ENCODE data around the gene HSD17B3. TPM values are rescaled to one million over a fixed set of nuclear protein-coding genes. Genes with fewer than 3 reads are reported as not detected.
A peak's percentile ranks its signal among the peaks of the same experiment; 100 is the strongest.
"Not testable (repeated sequence)": the region's sequence is repeated elsewhere in the genome, so short reads cannot be mapped to it uniquely, and the experiment has no call there.

The HSD17B3 gene
- polyA plus RNA-seq, 1 donor: 1.9 TPM

DNA sequence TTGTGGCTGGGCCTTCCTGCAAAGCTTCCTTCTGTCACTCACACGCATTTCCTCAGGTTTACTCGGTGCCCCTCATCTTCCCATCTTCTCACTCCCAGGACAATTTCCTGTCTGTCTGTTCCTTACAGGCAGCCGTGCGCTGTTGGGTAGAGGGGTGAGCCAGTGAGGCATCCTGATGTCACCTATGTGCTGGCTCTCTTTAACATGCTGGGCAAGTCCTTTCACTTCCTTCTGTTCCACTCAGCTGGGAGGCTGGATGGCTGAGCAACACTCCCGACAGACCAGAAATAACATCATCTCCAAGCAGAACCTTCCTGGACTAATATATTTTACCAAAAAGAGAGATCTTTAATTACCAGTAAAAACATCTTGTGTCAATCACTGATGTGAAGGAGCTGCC is 103.0 kb downstream of the HSD17B3 start:
- no peaks in the 10 kb centered on the region for H3K27me3 ChIP-seq (ENCODE audit: control insufficient read depth, insufficient read depth, low read length)
- no peak for DNase-seq
- H3K36me3 ChIP-seq (ENCODE audit: control insufficient read depth, insufficient read depth, low read length): no peaks in the 10 kb centered on the region
- no peaks in the 10 kb centered on the region for H3K9me3 ChIP-seq (ENCODE audit: control insufficient read depth, low read depth, low read length)
- H3K4me1 ChIP-seq (ENCODE audit: control insufficient read depth, insufficient read depth, low read length): no peaks in the 10 kb centered on the region
- WGBS (ENCODE audit: insufficient coverage, low lambda C conversion rate): no CpG with 5 or more reads among the region's 5 CpGs
- H3K27ac ChIP-seq (ENCODE audit: low read length): no peak overlapping the region
- no peak overlapping the region for H3K4me3 ChIP-seq (ENCODE audit: low read length)

DNA sequence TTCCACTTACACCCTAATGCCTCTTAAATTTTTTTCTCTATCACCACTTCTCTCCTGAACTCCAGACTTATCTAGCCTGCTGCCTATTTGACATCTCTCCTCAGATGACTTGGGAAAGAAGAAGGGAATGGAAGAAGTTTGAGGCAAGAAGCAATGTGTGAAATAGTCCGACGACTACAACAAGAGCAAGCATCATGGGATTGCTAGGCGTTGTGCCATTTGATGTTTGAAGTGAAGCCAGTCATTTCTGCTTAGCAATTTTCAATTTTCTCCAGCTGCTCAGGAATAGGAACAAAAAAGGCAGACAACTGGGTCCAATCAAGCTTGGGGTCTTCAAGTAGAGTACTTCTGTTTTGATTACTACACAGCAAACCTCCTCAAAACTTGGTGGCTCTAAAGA is 106.4 kb downstream of the HSD17B3 start:
- Histone ChIP-seq H3K27me3 (ENCODE audit: control insufficient read depth, insufficient read depth, low read length) (no peaks in the 10 kb centered on the region), H3K27ac (ENCODE audit: low read length) (no peak overlapping the region), H3K9me3 (ENCODE audit: control insufficient read depth, low read depth, low read length) (peaks cover 8% of the 10 kb centered on the region), H3K4me3 (ENCODE audit: low read length) (no peak overlapping the region), H3K4me1 (ENCODE audit: control insufficient read depth, insufficient read depth, low read length) (no peaks in the 10 kb centered on the region), H3K36me3 (ENCODE audit: control insufficient read depth, insufficient read depth, low read length) (no peaks in the 10 kb centered on the region)
- DNase-seq: no peak
- no CpG with 5 or more reads among the region's 3 CpGs for WGBS (ENCODE audit: insufficient coverage, low lambda C conversion rate)

DNA sequence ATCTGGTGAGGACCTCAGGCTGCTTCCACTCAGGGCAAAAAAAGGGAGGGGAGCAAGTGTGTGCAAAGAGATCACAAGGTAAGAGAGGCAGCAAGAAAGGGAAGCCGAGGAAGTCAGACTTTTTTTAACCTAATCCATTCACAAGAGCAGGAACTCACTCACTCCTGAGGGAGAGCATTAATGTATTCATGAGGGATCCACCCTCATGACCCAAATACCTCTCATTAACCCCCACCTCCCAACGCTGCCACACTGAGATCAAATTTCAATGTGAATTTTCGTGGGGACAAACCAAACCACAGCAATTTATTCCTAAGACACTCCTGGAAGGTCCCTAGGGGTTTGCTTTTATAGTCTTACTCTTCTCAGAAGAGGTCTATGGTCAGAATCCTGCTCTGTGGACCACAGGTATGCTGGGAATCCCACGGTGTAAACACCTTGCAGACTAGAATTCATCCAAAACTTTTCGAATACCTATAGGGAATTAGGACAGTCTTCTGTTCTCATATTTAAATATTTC is 108.7 kb downstream of the HSD17B3 start:
- Histone ChIP-seq H3K9me3 (ENCODE audit: control insufficient read depth, low read depth, low read length) (peaks cover 14% of the 10 kb centered on the region), H3K27ac (ENCODE audit: low read length) (no peak overlapping the region), H3K27me3 (ENCODE audit: control insufficient read depth, insufficient read depth, low read length) (no peaks in the 10 kb centered on the region), H3K4me1 (ENCODE audit: control insufficient read depth, insufficient read depth, low read length) (no peaks in the 10 kb centered on the region), H3K4me3 (ENCODE audit: low read length) (no peak overlapping the region), H3K36me3 (ENCODE audit: control insufficient read depth, insufficient read depth, low read length) (no peaks in the 10 kb centered on the region)
- no peak for DNase-seq
- no CpG with 5 or more reads among the region's 5 CpGs for WGBS (ENCODE audit: insufficient coverage, low lambda C conversion rate)

DNA sequence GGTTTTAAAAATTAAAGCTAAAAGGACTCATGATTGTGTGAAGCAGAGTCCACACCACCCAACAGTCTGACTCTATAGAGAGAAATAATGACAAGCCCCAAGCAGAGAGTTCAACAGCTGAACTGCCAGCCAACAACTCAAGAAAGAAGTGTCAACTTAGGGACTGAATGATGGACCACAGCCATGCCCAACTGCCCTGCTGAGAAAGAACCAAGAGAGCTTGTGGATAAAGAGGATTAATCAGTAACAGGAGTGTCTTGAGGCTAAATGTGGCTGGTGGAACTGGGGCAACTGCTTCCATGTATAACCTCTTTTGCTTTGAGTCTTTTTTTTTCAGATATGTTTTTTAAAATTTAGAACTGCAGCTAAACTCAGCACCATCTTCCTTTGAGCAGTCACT is 109.3 kb downstream of the HSD17B3 start:
- no peaks in the 10 kb centered on the region for H3K27me3 ChIP-seq (ENCODE audit: control insufficient read depth, insufficient read depth, low read length)
- H3K27ac ChIP-seq (ENCODE audit: low read length): no peak overlapping the region
- H3K4me1 ChIP-seq (ENCODE audit: control insufficient read depth, insufficient read depth, low read length): no peaks in the 10 kb centered on the region
- no peak for DNase-seq
- peaks cover 14% of the 10 kb centered on the region for H3K9me3 ChIP-seq (ENCODE audit: control insufficient read depth, low read depth, low read length)
- no peaks in the 10 kb centered on the region for H3K36me3 ChIP-seq (ENCODE audit: control insufficient read depth, insufficient read depth, low read length)
- no peak overlapping the region for H3K4me3 ChIP-seq (ENCODE audit: low read length)

DNA sequence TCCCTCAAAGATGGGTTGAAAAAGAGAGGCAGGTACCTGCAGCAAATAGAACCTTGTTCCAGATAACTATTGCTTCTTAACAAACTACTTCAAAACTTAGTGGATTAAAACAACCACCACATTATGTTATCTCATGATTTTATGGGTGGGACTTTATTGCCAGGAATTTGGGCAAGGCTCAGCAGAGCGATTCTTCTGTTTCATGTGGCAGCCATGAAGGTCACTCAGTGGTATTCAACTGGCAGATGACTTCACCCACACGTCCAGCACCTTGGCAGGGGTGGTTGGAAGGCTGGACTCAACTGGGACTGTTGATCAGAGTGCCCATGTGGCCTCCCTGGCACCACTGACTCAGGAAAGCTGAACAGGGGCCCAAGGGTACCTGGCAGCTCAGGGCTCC is 112.0 kb downstream of the HSD17B3 start:
- no CpG with 5 or more reads among the region's 2 CpGs for WGBS (ENCODE audit: insufficient coverage, low lambda C conversion rate)
- Histone ChIP-seq H3K27me3 (ENCODE audit: control insufficient read depth, insufficient read depth, low read length) (no peaks in the 10 kb centered on the region), H3K4me3 (ENCODE audit: low read length) (no peak overlapping the region), H3K4me1 (ENCODE audit: control insufficient read depth, insufficient read depth, low read length) (peaks cover 17% of the 10 kb centered on the region), H3K9me3 (ENCODE audit: control insufficient read depth, low read depth, low read length) (peaks cover 14% of the 10 kb centered on the region), H3K36me3 (ENCODE audit: control insufficient read depth, insufficient read depth, low read length) (no peaks in the 10 kb centered on the region), H3K27ac (ENCODE audit: low read length) (no peak overlapping the region)
- no peak for DNase-seq

DNA sequence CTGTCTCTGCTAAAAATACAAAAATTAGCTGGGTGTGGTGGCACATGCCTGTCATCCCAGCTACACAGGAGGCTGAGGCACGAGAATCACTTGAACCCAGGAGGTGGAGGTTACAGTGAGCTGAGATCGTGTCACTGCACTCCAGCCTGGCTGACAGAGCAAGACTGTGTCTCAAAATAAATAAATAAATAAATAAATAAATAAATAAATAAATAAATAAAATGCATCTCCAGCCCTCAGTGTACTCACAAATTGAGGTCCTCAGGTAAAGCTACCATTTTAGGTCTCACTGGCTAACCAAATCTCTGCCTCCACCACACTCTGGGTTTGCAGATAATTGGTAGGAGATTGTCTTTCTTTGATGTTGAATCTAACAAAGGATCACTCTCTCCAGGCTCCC is 112.4 kb downstream of the HSD17B3 start:
- not testable (repeated sequence) for H3K4me3 ChIP-seq (ENCODE audit: low read length); H3K27me3 ChIP-seq (ENCODE audit: control insufficient read depth, insufficient read depth, low read length); H3K27ac ChIP-seq (ENCODE audit: low read length); H3K36me3 ChIP-seq (ENCODE audit: control insufficient read depth, insufficient read depth, low read length); DNase-seq
- WGBS (ENCODE audit: insufficient coverage, low lambda C conversion rate): no CpG with 5 or more reads among the region's 2 CpGs
- Histone ChIP-seq H3K9me3 (ENCODE audit: control insufficient read depth, low read depth, low read length) (peaks cover 14% of the 10 kb centered on the region), H3K4me1 (ENCODE audit: control insufficient read depth, insufficient read depth, low read length) (peaks cover 17% of the 10 kb centered on the region)

DNA sequence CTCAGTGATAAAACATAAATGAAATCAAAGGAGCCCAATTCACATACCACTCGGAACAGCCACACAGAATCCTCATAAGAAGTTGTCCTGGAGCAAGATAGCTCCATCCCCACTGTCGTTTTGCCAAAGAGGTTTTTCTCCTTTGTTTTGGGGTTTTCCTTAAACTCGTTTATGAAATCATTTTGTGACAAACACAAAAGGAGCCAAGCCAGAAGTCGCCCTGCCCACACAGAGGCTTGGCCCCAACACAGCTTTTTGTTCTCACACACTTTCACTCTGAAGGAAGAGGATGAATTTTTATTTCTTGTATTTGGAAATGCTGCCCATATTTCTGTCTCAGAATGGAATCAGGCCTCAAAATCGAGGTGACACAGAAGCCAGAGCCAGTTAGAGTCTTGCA is 113.4 kb downstream of the HSD17B3 start:
- Histone ChIP-seq H3K9me3 (ENCODE audit: control insufficient read depth, low read depth, low read length) (peaks cover 14% of the 10 kb centered on the region), H3K27me3 (ENCODE audit: control insufficient read depth, insufficient read depth, low read length) (no peaks in the 10 kb centered on the region), H3K27ac (ENCODE audit: low read length) (no peak overlapping the region), H3K36me3 (ENCODE audit: control insufficient read depth, insufficient read depth, low read length) (no peaks in the 10 kb centered on the region), H3K4me3 (ENCODE audit: low read length) (no peak overlapping the region), H3K4me1 (ENCODE audit: control insufficient read depth, insufficient read depth, low read length) (peaks cover 17% of the 10 kb centered on the region)
- no peak for DNase-seq
- WGBS (ENCODE audit: insufficient coverage, low lambda C conversion rate): 100% methylated on average over 1 of the region's 5 CpGs

DNA sequence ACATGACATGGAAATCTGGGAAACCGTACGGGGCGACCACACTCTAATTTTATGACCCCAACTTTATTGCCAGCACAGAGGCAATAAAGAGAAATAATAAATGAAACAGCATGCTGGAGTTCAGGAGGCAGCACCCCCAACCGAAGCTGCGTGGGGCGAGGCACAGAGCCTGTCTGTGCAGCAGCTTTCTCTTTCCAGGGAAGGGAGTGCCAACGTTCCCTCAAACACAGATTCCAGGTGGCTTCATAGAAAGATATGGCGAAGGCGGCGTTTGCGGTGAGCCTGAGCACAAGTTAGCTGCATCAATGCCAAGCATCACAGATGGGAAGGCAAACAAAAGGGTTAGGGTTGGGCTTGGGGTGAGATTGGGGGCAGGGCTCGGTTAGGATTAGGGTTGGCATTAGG is 114.8 kb downstream of the HSD17B3 start:
- WGBS (ENCODE audit: insufficient coverage, low lambda C conversion rate): no CpG with 5 or more reads among the region's 12 CpGs
- peaks cover 17% of the 10 kb centered on the region for H3K4me1 ChIP-seq (ENCODE audit: control insufficient read depth, insufficient read depth, low read length)
- peaks cover 10% of the 10 kb centered on the region for H3K9me3 ChIP-seq (ENCODE audit: control insufficient read depth, low read depth, low read length)
- peak; percentile 89 to 95 for DNase-seq
- H3K27me3 ChIP-seq (ENCODE audit: control insufficient read depth, insufficient read depth, low read length): no peaks in the 10 kb centered on the region
- H3K27ac ChIP-seq (ENCODE audit: low read length): peak overlapping the region; percentile 83
- no peak overlapping the region for H3K4me3 ChIP-seq (ENCODE audit: low read length)
- H3K36me3 ChIP-seq (ENCODE audit: control insufficient read depth, insufficient read depth, low read length): no peaks in the 10 kb centered on the region

DNA sequence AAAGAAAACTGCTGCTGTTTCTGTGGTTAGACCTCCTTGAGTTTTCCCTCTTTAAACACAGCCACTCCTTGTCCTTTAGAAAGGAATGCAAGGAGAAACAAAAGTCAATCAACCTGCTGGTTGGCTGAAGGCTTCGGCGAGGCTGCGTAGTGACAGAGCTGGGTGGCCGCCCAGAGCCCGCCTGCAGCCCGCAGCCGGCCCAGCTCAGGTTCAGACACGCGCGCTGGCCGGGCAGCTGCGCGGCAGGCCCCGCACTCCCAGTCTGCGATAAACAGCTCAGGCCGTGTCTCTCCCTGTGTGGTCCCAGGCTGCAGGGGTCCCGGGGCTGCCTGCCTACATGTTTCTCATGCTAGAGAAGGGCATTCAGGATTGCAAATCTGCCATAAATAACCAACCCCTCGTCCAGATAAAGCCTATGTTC is 115.4 kb downstream of the HSD17B3 start:
- no peak overlapping the region for H3K4me3 ChIP-seq (ENCODE audit: low read length)

DNA sequence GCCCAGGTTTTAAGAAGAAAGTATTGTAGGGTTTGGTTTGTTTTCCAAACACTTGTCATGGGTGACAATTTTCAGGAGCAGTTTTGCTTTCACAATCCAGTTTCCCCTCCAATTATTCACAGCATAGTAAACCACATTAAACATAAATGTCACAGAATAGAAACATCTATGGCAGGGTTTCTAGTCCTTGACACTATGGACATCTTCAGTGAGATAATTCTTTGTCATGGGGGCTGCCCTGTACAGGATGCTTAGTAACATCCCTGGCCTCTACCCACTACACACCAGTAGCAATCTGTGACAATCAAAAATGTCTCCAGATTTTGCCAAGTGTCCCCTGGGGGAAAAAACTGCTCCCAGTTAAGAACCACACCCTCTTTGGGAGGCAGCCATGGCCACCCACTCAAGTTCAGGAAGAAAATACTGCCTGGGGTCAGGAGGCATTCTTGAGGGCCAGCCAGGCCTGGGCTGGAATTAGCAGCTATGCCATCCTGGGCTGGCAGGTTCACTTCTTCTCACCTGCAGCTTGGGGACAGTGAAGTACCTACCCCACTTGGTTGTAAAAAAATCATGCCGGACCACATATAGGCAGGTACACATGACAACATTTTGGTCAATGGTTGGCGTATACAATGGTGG is 116.3 kb downstream of the HSD17B3 start:
- Histone ChIP-seq H3K4me3 (ENCODE audit: low read length) (no peak overlapping the region), H3K27me3 (ENCODE audit: control insufficient read depth, insufficient read depth, low read length) (no peaks in the 10 kb centered on the region), H3K27ac (ENCODE audit: low read length) (peak overlapping the region; percentile 83), H3K9me3 (ENCODE audit: control insufficient read depth, low read depth, low read length) (peaks cover 7% of the 10 kb centered on the region), H3K4me1 (ENCODE audit: control insufficient read depth, insufficient read depth, low read length) (peaks cover 17% of the 10 kb centered on the region), H3K36me3 (ENCODE audit: control insufficient read depth, insufficient read depth, low read length) (no peaks in the 10 kb centered on the region)
- WGBS (ENCODE audit: insufficient coverage, low lambda C conversion rate): no CpG with 5 or more reads among the region's 2 CpGs
- no peak for DNase-seq

More for the DNA sequence above, 115.4 kb downstream of the HSD17B3 start:
- Histone ChIP-seq H3K9me3 (ENCODE audit: control insufficient read depth, low read depth, low read length) (peaks cover 10% of the 10 kb centered on the region), H3K27me3 (ENCODE audit: control insufficient read depth, insufficient read depth, low read length) (no peaks in the 10 kb centered on the region), H3K36me3 (ENCODE audit: control insufficient read depth, insufficient read depth, low read length) (no peaks in the 10 kb centered on the region), H3K27ac (ENCODE audit: low read length) (peak overlapping the region; percentile 83), H3K4me1 (ENCODE audit: control insufficient read depth, insufficient read depth, low read length) (peaks cover 17% of the 10 kb centered on the region)
- peak; percentile 45 to 76 for DNase-seq
- 0% methylated on average over 1 of the region's 18 CpGs for WGBS (ENCODE audit: insufficient coverage, low lambda C conversion rate)

Measured in large intestine (tissue), 3 donors.